AG04450 (cell line): ENCODE measurements around the gene THRB. TPM values are rescaled to one million over a fixed set of nuclear protein-coding genes. Genes with fewer than 3 reads are reported as not detected.

Experiments used
- CTCF ChIA-PET: fragments of 300-600, 350-600 bp; formaldehyde crosslinking; extraction: SDS; loops from one replicate; lab custom pipeline; 2022; ENCODE audit warnings: antibody characterized with exemption, inconsistent platforms; lab: Charles Lee
- POLR2A ChIA-PET: fragments of 350-600 bp; formaldehyde crosslinking; extraction: SDS; loops from one replicate; lab custom pipeline; 2021; ENCODE audit warnings: antibody characterized with exemption, inconsistent platforms; lab: Yijun Ruan, JAX
- DNase-seq: peaks from one replicate; pipeline ENCODE4 v3.0.0-alpha.2; 2011; ENCODE audit warnings: low read depth, low spot score
- H3K27ac ChIP-seq: one replicate; pipeline ENCODE4 v1.5.1; 2012; ENCODE audit warnings: low read depth, low read length, control low read depth
- H3K27me3 ChIP-seq: one replicate; pipeline ENCODE4 v1.6.0; 2012; ENCODE audit warnings: low read length; ENCODE audit not compliant: control insufficient read depth, insufficient read depth
- H3K4me3 ChIP-seq: 2 replicates; pipeline ENCODE4 v1.5.1; 2011; ENCODE audit warnings: mild to moderate bottlenecking, low read depth, low read length, control low read depth
- H3K9me3 ChIP-seq: 2 replicates; pipeline ENCODE4 v1.5.1; 2012; ENCODE audit warnings: low read length; ENCODE audit not compliant: control insufficient read depth, insufficient read depth
- polyA plus RNA-seq: library from polyadenylated mRNA; depleted of rRNA; stranded (reverse); fragments of >200 nt; gene quantifications from 2 replicates; pipeline ENCODE4 v1.2.3, GENCODE V29; 2011
- TF ChIP-seq, protein P1 (sequence below): IDR thresholded peaks from 2 replicates; pipeline ENCODE4 v1.5.1; 2011; ENCODE audit warnings: low read depth, low read length, control low read depth, inconsistent platforms

Gene THRB
- polyA plus RNA-seq, 1 experiment: 0.02 TPM

- no peak overlapping the region for H3K27ac ChIP-seq
- peaks cover 14% of the 10 kb centered on the region for H3K27me3 ChIP-seq
- TF ChIP-seq, protein P1, sequence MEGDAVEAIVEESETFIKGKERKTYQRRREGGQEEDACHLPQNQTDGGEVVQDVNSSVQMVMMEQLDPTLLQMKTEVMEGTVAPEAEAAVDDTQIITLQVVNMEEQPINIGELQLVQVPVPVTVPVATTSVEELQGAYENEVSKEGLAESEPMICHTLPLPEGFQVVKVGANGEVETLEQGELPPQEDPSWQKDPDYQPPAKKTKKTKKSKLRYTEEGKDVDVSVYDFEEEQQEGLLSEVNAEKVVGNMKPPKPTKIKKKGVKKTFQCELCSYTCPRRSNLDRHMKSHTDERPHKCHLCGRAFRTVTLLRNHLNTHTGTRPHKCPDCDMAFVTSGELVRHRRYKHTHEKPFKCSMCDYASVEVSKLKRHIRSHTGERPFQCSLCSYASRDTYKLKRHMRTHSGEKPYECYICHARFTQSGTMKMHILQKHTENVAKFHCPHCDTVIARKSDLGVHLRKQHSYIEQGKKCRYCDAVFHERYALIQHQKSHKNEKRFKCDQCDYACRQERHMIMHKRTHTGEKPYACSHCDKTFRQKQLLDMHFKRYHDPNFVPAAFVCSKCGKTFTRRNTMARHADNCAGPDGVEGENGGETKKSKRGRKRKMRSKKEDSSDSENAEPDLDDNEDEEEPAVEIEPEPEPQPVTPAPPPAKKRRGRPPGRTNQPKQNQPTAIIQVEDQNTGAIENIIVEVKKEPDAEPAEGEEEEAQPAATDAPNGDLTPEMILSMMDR: no peak
- ChIA-PET POLR2A (no interaction called here), CTCF (interaction anchor here (1.7 to 5.5 kb wide), 3 partner anchors 49 to 235 kb away, joined by 6 to 39 read pairs (median 7); no protein-coding TSS in a partner anchor)
- H3K4me3 ChIP-seq: no peak overlapping the region
- no peak for DNase-seq
- H3K9me3 ChIP-seq: no peaks in the 10 kb centered on the region
These were observed 259.5 kb downstream of the THRB start for GRCh38 chr3:24235121-24235520.

DNA sequence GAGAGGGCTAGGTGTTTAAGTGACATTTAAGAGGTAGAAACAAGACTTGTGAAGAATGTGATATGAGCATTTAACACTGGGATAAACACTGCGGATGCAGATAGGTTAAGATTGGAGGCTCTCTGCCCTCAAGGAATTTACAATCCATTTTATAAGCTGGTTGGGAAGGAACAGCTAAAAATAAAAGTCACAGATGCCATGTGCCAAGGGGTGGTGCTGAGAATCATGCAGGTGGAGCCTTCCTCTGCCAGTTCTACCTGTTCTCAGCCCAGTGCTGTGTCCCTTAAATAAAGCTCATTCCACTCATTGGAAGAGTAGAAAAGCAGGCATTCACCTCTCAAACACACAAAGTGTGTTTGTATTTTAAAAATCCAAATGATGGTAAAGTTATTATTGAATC lies 261.9 kb downstream of the THRB start:
- CTCF ChIA-PET: interaction anchor here (1.0 kb wide), 1 partner anchor 233 kb away, joined by 3 read pairs; no protein-coding TSS in a partner anchor
- no peak for DNase-seq

DNA sequence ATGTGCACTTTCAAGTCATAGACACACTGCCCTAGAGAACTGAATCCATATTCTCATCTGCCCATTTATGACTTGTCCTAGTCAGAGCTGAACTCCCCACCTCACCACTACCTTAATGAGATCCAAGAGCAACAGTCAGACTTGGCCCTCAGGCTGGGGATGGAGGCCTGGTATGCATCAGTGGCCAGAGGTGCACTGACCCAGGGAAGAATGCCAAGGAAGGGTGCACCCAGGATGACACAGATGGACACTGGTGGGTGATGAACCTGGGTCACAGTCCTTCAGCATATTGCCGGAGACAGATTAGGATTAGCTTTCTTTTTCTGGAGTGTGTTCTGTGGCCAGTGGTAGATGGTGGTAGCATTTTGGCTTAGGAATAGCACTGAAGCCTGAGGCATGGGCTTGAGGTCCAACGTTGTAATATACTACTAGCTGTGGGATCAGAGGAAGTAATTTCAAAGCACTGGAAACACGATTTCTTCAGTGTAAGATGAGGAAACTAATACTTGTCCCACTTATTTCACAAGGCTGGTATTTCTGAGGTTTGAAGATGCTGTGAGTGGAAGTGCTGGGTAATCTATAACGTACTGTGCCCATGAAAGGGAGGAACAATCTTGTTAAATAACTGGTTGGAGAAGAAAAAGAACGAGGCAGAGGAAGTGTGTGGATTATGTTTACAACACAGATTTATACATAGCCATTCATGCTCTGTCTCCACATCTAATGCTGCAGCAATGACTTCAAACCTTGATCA lies 265.0 kb downstream of the THRB start:
- no peaks in the 10 kb centered on the region for H3K9me3 ChIP-seq
- H3K4me3 ChIP-seq: no peak overlapping the region
- TF ChIP-seq, protein P1: no peak
- DNase-seq: no peak
- H3K27me3 ChIP-seq: peaks cover 18% of the 10 kb centered on the region
- ChIA-PET POLR2A (no interaction called here), CTCF (interaction anchor here (0.6 kb wide), 1 partner anchor 13 kb away, joined by 6 read pairs; no protein-coding TSS in a partner anchor)
- no peak overlapping the region for H3K27ac ChIP-seq

More for the DNA sequence above, 261.9 kb downstream of the THRB start:
- no peaks in the 10 kb centered on the region for H3K9me3 ChIP-seq
- TF ChIP-seq, protein P1: no peak
- H3K4me3 ChIP-seq: no peak overlapping the region
- POLR2A ChIA-PET: no interaction called here
- no peak overlapping the region for H3K27ac ChIP-seq
- peaks cover 19% of the 10 kb centered on the region for H3K27me3 ChIP-seq

DNA sequence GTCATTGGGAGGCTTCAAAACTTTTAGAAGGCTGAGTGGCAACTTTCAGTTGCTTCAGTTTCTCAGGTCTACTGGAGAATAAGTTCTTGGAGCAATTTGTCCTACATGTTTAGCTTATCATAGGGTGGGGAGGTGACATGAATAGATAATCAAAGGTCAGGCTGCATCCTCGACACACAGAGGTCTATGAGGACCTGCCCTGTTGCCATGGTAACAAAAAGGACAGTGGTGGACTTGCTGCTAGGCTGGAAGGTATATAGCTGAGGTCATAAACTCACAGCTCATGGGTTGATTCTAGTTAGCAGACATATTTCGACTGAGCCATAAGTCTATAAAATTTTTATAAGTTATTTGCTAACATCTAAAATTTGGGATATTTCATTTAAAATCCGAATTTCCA lies 267.0 kb downstream of the THRB start:
- Histone ChIP-seq H3K9me3 (no peaks in the 10 kb centered on the region), H3K4me3 (no peak overlapping the region), H3K27me3 (peaks cover 7% of the 10 kb centered on the region), H3K27ac (no peak overlapping the region)
- ChIA-PET CTCF (interaction anchor here (1.1 to 1.3 kb wide), 2 partner anchors 9 to 11 kb away, joined by 3 to 5 read pairs; no protein-coding TSS in a partner anchor), POLR2A (no interaction called here)
- TF ChIP-seq, protein P1: no peak
- DNase-seq: no peak

- POLR2A ChIA-PET: no interaction called here
- CTCF ChIA-PET: interaction anchor here (1.1 to 1.6 kb wide), 4 partner anchors 11 to 227 kb away, joined by 3 to 5 read pairs (median 4); no protein-coding TSS in a partner anchor
- no peak overlapping the region for H3K4me3 ChIP-seq
- TF ChIP-seq, protein P1: no peak
- no peaks in the 10 kb centered on the region for H3K9me3 ChIP-seq
- peaks cover 5% of the 10 kb centered on the region for H3K27me3 ChIP-seq
- no peak for DNase-seq
- H3K27ac ChIP-seq: no peak overlapping the region
These were observed 268.3 kb downstream of the THRB start for GRCh38 chr3:24226397-24226796.
